Small intestine (tissue), 7 donors: ENCODE data around the gene ROBO2. TPM values are rescaled to one million over a fixed set of nuclear protein-coding genes. Genes with fewer than 3 reads are reported as not detected.

Experiments used
- DNase-seq, 2 donors: peaks; one replicate each; pipeline versions ENCODE4 v3.0.0 to v3.0.0-alpha.2; 2013
- FAIRE-seq: peaks from 2 replicates; lab custom pipeline; 2012; peaks lifted over from hg19 to GRCh38; lab: Jason Lieb, UNC
- H3K27ac ChIP-seq, 3 donors: one replicate each; pipeline ENCODE4 v1.5.1; 2013; ENCODE audit warnings: low read length in 2 of 3, mild to moderate bottlenecking in 2 of 3, control low read depth in 1 of 3, inconsistent platforms in 1 of 3, low read depth in 1 of 3, moderate library complexity in 1 of 3
- H3K27me3 ChIP-seq, 3 donors: one replicate each; pipeline ENCODE4 v1.6.1; 2013; ENCODE audit warnings: low read length in 3 of 3, inconsistent platforms in 1 of 3; ENCODE audit not compliant: control insufficient read depth in 3 of 3, insufficient read depth in 3 of 3
- H3K36me3 ChIP-seq, 3 donors: one replicate each; pipeline ENCODE4 v1.6.1; 2013; ENCODE audit warnings: low read length in 3 of 3, inconsistent platforms in 1 of 3, low read depth in 1 of 3, mild to moderate bottlenecking in 1 of 3, moderate library complexity in 1 of 3; ENCODE audit not compliant: control insufficient read depth in 3 of 3, insufficient read depth in 2 of 3
- H3K4me1 ChIP-seq, 3 donors: one replicate each; pipeline ENCODE4 v1.6.1; 2013; ENCODE audit warnings: low read length in 2 of 3, inconsistent platforms in 1 of 3, low read depth in 1 of 3, mild to moderate bottlenecking in 1 of 3, moderate library complexity in 1 of 3; ENCODE audit not compliant: control insufficient read depth in 3 of 3, insufficient read depth in 2 of 3
- H3K4me3 ChIP-seq, 3 donors: one replicate each; pipeline ENCODE4 v1.5.1; 2013; ENCODE audit warnings: low read length in 3 of 3, control low read depth in 1 of 3, inconsistent platforms in 1 of 3, low read depth in 1 of 3, mild to moderate bottlenecking in 1 of 3, moderate library complexity in 1 of 3
- H3K9me3 ChIP-seq, 2 donors: one replicate each; pipeline ENCODE4 v1.6.1; 2013; ENCODE audit warnings: low read depth in 1 of 2, low read length in 1 of 2; ENCODE audit not compliant: control insufficient read depth in 2 of 2, insufficient read depth in 1 of 2
- WGBS, 3 donors: extraction: QIAGEN DNeasy Blood & Tissue Kit; methylation state at CpG; one replicate each; pipeline ENCODE4 v1.1.7; 2013; 5-methylcytosine and 5-hydroxymethylcytosine counted together
- polyA plus RNA-seq, 4 donors: library from polyadenylated mRNA; stranded (reverse) in 3 of 4; unstranded in 1 of 4; fragments of 200-250 nt in 3 of 4; fragments of 120-200 nt in 1 of 4; gene quantifications; one replicate each; pipeline versions ENCODE4 v1.2.1 to v1.2.3, GENCODE V29; 2013
- donor health status: healthy with polysubstance abuse.
- donor health status: control.
- donor health status: control.
- donor health status: Bipolar disorder and iron deficiency.
- donor health status: healthy.

The ROBO2 gene
- polyA plus RNA-seq, 4 donors, result under 0.01 to 19.9 (median 1.7) TPM; not detected in 1

DNA sequence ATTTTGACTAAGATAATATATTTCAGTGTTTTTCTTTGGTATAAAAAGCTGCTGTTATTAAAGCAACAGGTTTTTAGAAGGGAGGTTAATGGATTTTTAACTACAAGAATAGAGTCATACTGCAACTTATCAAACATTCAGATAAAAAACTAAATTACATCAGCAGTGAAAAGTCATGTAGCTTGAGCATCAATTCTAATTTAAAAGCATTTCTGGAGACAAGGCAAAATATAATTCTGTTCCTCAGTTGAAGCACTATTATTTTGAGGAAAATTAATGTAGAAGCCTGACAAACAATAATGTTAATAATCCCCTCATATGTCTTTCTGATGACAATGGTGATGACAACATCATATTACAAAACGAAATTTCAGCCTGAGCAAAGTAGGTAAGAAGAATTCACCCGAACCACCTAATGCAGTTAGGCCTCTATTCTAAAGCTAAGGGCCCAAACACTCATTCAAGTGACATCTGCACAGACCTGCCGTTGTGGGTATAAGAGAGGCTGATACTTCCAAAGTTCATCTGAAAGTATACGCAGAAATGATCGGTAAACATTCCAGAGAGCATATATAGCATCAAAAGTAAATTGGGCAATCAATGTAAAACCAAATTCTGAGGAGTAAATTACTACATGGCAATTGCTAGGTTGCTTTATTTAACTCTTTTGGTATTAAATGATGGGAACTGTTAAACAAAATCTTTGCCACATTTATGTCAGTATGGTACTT lies 12.8 kb upstream of the ROBO2 start:
- WGBS, 3 donors, result 35 to 69% (median 58%) methylated on average over 5 of the region's 5 CpGs
- no peak for FAIRE-seq
- H3K27me3 ChIP-seq, result no peaks in the 10 kb centered on the region

DNA sequence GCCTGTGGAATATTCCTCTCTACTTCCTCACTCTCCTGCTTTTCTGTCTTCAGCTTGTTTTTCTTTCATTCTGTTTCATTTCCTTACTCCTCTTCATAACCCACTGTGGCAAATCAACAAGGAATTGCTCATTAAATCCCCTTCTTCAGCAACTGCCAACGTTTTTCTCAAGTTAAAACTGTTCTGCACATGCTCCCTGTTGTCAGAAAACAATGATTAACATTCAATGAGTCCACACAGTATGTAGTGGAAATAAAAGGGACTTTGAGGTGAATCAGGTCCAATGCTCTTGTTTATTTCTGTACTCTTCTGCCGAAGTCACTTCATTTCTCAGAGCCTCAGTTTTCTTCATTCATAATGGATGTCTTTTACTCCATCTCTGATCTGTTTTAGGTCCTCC lies 11.9 kb upstream of the ROBO2 start:
- no peak overlapping the region for H3K27ac ChIP-seq
- no peaks in the 10 kb centered on the region for H3K36me3 ChIP-seq
- DNase-seq, result peak in 1 of 2 donors; percentile 25
- FAIRE-seq, result no peak
- H3K4me3 ChIP-seq, result no peak overlapping the region
- peaks cover 0 to 7% (median 0%) of the 10 kb centered on the region in 3 donors for H3K4me1 ChIP-seq
- no peaks in the 10 kb centered on the region for H3K27me3 ChIP-seq
- WGBS, 3 donors, result 28 to 42% (median 35%) methylated on average over 2 of the region's 2 CpGs
- peaks cover 0 to under 1% of the 10 kb centered on the region in 2 donors for H3K9me3 ChIP-seq

More for the DNA sequence above, 12.8 kb upstream of the ROBO2 start:
- Histone ChIP-seq H3K27ac (no peak overlapping the region), H3K36me3 (no peaks in the 10 kb centered on the region), H3K9me3 (peaks cover 0 to 4% of the 10 kb centered on the region in 2 donors), H3K4me1 (peaks cover 0 to 7% (median 0%) of the 10 kb centered on the region in 3 donors), H3K4me3 (no peak overlapping the region)
- peak in 1 of 2 donors; percentile 12 for DNase-seq

DNA sequence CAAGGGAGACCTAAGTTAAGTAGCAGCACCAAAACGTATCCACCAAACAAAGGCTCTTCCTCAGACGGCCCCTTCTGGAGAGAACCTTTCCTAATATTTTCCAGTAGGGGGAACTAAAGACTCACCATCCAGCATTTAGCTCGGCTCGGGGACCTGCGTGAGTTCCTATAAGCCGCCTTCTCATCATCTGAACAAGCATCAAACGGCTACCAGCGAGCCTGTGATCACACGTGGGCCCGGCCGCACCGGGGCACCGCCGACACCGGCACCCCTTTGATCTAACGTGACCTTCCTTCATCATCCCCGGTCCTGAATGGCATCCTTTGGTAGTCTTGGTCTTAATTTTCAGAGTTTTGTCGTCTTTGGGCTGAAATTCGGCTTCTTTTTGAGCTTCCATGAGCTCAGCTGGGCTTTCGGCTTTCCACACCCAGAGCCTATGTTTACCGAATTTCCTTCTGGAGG lies 1.4 kb upstream of the ROBO2 start:
- Histone ChIP-seq H3K9me3 (no peaks in the 10 kb centered on the region), H3K27me3 (peaks cover 0 to 6% (median 5%) of the 10 kb centered on the region in 3 donors), H3K4me1 (peaks cover 0 to 8% (median 2%) of the 10 kb centered on the region in 3 donors), H3K4me3 (peak overlapping the region in 1 of 3 donors; percentile 68), H3K27ac (peak overlapping the region in 1 of 3 donors; percentile 63), H3K36me3 (no peaks in the 10 kb centered on the region)
- DNase-seq (peak; percentile 75 to 85), FAIRE-seq (no peak)
- WGBS, 3 donors, result 2 to 4% (median 2%) methylated on average over 21 of the region's 21 CpGs

DNA sequence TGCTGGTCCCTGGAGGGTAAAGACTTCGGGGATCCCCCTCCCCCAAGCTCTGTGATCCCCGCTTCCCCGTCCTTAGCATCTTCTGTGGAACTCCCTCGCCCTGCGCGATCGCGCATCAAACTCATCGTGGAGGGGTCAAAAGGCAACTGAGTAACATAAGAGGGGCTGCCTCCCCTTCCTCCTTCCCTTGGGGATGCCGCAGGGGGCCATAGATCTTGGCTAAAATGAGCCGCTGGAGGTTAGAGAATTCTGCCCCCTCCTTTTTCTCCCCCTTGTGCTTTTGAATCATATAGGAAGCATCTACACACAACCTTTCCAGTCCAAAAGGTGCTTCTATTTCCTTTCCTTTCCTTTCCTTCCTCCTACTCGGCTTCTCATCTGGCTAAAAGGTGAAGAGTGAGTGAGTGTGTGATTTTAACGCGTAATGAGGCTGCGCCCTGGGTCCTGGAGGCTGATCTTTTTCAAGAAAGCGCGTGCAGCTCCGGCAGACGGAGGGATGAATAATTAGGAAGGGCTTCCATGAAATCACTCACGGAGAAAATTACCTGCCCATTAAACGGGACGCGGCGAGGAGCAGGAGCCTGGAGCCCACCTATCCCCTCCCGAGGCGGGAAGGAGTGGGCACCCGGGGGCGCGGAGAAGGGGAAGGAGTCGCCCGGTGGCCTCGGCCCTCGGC lies 831 bp upstream of the ROBO2 start:
- no peaks in the 10 kb centered on the region for H3K9me3 ChIP-seq
- 2 to 5% (median 4%) methylated on average over 32 to 33 of the region's 33 CpGs for WGBS, 3 donors
- FAIRE-seq (no peak), DNase-seq (peak in 1 of 2 donors; percentile 57)
- no peaks in the 10 kb centered on the region for H3K36me3 ChIP-seq
- H3K4me1 ChIP-seq, result peaks cover 0 to 8% (median 2%) of the 10 kb centered on the region in 3 donors
- H3K27ac ChIP-seq, result peak overlapping the region in 1 of 3 donors; percentile 63
- peak overlapping the region in 2 of 3 donors; percentile 23 to 68 for H3K4me3 ChIP-seq
- peaks cover 0 to 6% (median 5%) of the 10 kb centered on the region in 3 donors for H3K27me3 ChIP-seq

DNA sequence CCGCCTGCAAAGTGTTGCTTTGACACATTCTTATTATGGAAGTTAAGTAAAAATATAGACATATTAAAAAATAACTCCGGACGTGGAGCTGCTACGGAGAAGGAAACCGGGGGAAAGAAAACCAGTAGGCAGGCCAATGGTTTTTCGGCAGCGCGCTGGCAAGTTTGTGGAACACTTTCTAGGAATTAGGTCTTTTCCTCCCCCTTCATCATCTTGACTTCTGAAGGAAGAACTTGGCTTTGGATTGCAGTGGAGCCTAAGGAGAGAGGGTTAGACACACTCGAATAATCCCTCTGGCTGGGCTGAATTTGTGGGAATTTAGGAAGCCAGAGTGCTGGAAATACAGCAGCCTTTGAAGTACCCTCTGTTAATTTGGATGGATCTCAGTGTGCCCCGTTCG lies 317 bp downstream of the ROBO2 start:
- H3K4me1 ChIP-seq, result peaks cover 0 to 8% (median 2%) of the 10 kb centered on the region in 3 donors
- 5 to 10% (median 6%) methylated on average over 11 of the region's 11 CpGs for WGBS, 3 donors

DNA sequence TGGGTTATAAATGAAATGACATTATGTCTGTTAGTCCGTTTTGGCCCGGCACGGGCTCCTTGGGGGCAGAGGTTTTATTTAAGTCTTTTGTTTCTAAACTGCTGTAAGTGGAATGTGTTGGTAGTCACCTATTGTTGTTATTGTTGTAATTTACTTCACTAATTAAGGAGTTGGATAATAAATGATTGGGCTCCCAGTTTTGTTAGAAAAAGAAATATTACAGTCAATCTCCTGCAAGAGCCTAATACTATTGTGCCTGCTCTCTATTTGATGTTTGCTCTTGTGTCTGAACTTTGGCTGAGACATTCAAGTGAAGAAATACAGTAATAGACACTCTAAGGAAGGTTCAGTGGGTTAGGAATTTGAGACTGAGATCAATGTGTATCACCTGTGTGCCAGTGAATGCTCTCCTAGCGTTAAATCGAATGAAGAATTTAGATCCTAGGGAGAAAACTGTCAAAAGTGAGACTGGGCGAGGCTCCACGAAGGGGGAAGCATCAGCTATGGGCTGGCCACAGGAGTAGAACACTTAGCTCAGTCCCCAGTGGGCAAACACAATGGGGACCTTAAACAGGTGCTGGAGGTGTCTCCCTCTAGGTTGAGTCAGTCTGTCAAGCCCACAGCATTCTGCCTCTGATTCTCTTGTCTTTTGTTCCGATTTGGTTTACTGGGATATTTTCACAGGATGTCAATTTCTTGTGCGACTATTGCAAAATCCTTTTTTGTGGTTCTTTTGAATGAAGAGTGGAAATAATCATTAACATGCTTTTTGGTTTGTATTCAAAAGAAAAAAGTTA lies 1.2 kb downstream of the ROBO2 start:
- Histone ChIP-seq H3K4me3 (peak overlapping the region in 1 of 3 donors; percentile 68), H3K9me3 (no peaks in the 10 kb centered on the region), H3K4me1 (peaks cover 0 to 8% (median 2%) of the 10 kb centered on the region in 3 donors), H3K27me3 (peaks cover 0 to 6% (median 5%) of the 10 kb centered on the region in 3 donors), H3K27ac (no peak overlapping the region), H3K36me3 (no peaks in the 10 kb centered on the region)
- FAIRE-seq (no peak), DNase-seq (peak in 1 of 2 donors; percentile 47)
- WGBS, 3 donors, result 34 to 49% (median 45%) methylated on average over 9 of the region's 9 CpGs

More for the DNA sequence above, 317 bp downstream of the ROBO2 start:
- H3K27ac ChIP-seq, result peak overlapping the region in 1 of 3 donors; percentile 16
- no peaks in the 10 kb centered on the region for H3K36me3 ChIP-seq
- peak overlapping the region in 1 of 3 donors; percentile 68 for H3K4me3 ChIP-seq
- peaks cover 0 to 6% (median 5%) of the 10 kb centered on the region in 3 donors for H3K27me3 ChIP-seq
- H3K9me3 ChIP-seq, result no peaks in the 10 kb centered on the region
- no peak for DNase-seq
- FAIRE-seq, result no peak

DNA sequence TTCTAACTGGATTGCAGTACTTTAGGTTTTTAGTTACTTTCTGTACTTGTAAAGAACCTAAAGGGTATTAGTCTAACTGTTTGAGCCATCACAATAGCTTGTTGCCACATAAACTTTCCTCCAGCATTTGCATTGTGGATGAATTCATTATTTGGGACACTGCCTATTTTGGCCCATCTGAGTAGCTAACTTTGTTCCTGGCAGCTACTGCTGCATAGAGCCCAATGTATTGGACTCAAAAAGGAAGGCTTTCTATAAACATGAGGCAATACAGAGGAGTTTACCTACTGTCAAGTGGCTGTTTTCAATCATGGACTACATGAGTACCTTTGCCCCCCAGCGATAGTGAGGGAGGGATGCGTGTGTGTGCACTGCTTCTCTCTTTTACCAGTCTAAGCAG lies 1.9 kb downstream of the ROBO2 start:
- no peak for FAIRE-seq
- peaks cover 0 to 8% (median 2%) of the 10 kb centered on the region in 3 donors for H3K4me1 ChIP-seq
- H3K27me3 ChIP-seq, result peaks cover 0 to 6% (median 5%) of the 10 kb centered on the region in 3 donors
- H3K4me3 ChIP-seq, result peak overlapping the region in 1 of 3 donors; percentile 32
- peak in 1 of 2 donors; percentile 35 for DNase-seq
- H3K9me3 ChIP-seq, result no peaks in the 10 kb centered on the region
- 38 to 71% (median 47%) methylated on average over 2 of the region's 2 CpGs for WGBS, 3 donors
- no peaks in the 10 kb centered on the region for H3K36me3 ChIP-seq
- H3K27ac ChIP-seq, result no peak overlapping the region
